Neural cell (in vitro differentiated cells): ENCODE results near the gene FAF2. TPM values are rescaled to one million over a fixed set of nuclear protein-coding genes. Genes with fewer than 3 reads are reported as not detected.

ENCODE experiments used
- H2AFZ ChIP-seq: fragments of 200-600, 300-800 bp; sonication (generic), shearing (Covaris generic); 2 replicates; pipeline ENCODE4 v1.6.0; 2014; ENCODE audit warnings: low read depth, mild to moderate bottlenecking, antibody characterized with exemption, low read length, moderate library complexity
- H3F3A ChIP-seq: fragments of 200-600 bp; shearing (Covaris generic); 2 replicates; pipeline ENCODE4 v1.6.1; 2016; ENCODE audit warnings: mild to moderate bottlenecking, moderate library complexity, mixed read lengths, antibody characterized with exemption, low read length; ENCODE audit not compliant: insufficient read depth, poor library complexity, severe bottlenecking
- H3K27ac ChIP-seq: fragments of 200-600, 300-800 bp; sonication (generic), shearing (Covaris generic); 2 replicates; pipeline ENCODE4 v1.5.1; 2014; ENCODE audit warnings: mild to moderate bottlenecking, low read length, moderate library complexity
- H3K27me3 ChIP-seq: fragments of 300-800, 200-600 bp; sonication (generic), shearing (Covaris generic); 2 replicates; pipeline ENCODE4 v1.6.0; 2014; ENCODE audit warnings: mild to moderate bottlenecking, low read depth, low read length, moderate library complexity; ENCODE audit not compliant: insufficient read depth
- H3K36me3 ChIP-seq: fragments of 300-800, 200-600 bp; sonication (generic), shearing (Covaris generic); 2 replicates; pipeline ENCODE4 v1.5.1; 2014; ENCODE audit warnings: mild to moderate bottlenecking, antibody characterized with exemption, low read length, moderate library complexity; ENCODE audit not compliant: insufficient read depth
- H3K4me2 ChIP-seq: fragments of 300-800, 200-600 bp; sonication (generic), shearing (Covaris generic); 2 replicates; pipeline ENCODE4 v1.6.0; 2014; ENCODE audit warnings: mild to moderate bottlenecking, low read length
- H3K4me3 ChIP-seq: fragments of 300-800, 200-600 bp; sonication (generic), shearing (Covaris generic); 2 replicates; pipeline ENCODE4 v1.5.1; 2014; ENCODE audit warnings: mild to moderate bottlenecking, low read length, moderate library complexity
- H3K79me2 ChIP-seq: fragments of 200-600 bp; shearing (Covaris generic); replicated peaks from 2 replicates; pipeline ENCODE4 v1.6.0; 2014; ENCODE audit warnings: mild to moderate bottlenecking, low read length, moderate library complexity; ENCODE audit not compliant: insufficient read depth
- H3K9ac ChIP-seq: fragments of 300-800, 200-600 bp; sonication (generic), shearing (Covaris generic); 2 replicates; pipeline ENCODE4 v1.6.1; 2016; ENCODE audit warnings: mild to moderate bottlenecking, low read length, mixed read lengths
- H3K9me2 ChIP-seq: fragments of 200-600 bp; shearing (Covaris generic); 2 replicates; pipeline ENCODE4 v1.6.1; 2016; ENCODE audit warnings: mild to moderate bottlenecking, low read length, mixed read lengths; ENCODE audit not compliant: insufficient read depth
- H3K9me3 ChIP-seq: fragments of 200-600, 300-800 bp; sonication (generic), shearing (Covaris generic); 2 replicates; pipeline ENCODE4 v1.6.1; 2016; ENCODE audit warnings: mild to moderate bottlenecking, mixed run types, low read length, moderate library complexity, mixed read lengths
- H4K20me1 ChIP-seq: fragments of 200-600 bp; shearing (Covaris generic); 2 replicates; pipeline ENCODE4 v1.6.1; 2016; ENCODE audit warnings: mild to moderate bottlenecking, mixed run types; ENCODE audit not compliant: insufficient read depth
- EP300 ChIP-seq: fragments of 450-650 bp; conservative IDR thresholded peaks from 2 replicates; pipeline ENCODE4 v1.6.1; 2014; ENCODE audit warnings: antibody characterized with exemption, mild to moderate bottlenecking, moderate library complexity; ENCODE audit not compliant: poor library complexity, severe bottlenecking
- EZH2 ChIP-seq: fragments of 200-600, 300-800 bp; shearing (Covaris generic), sonication (generic); IDR thresholded peaks from 2 replicates; pipeline ENCODE4 v1.6.1; 2014; ENCODE audit warnings: antibody characterized with exemption, low read length, borderline replicate concordance, mild to moderate bottlenecking; ENCODE audit not compliant: insufficient read depth, poor library complexity, severe bottlenecking
- MXI1 ChIP-seq: fragments of 450-650 bp; conservative IDR thresholded peaks from 2 replicates; pipeline ENCODE4 v1.6.1; 2014; ENCODE audit warnings: antibody characterized with exemption, mild to moderate bottlenecking; ENCODE audit not compliant: poor library complexity, severe bottlenecking
- POLR2AphosphoS5 ChIP-seq: IDR thresholded peaks from 2 replicates; pipeline ENCODE4 v1.6.1; 2012
- RAD21 ChIP-seq: fragments of 450-650 bp; conservative IDR thresholded peaks from 2 replicates; pipeline ENCODE4 v1.6.1; 2014; ENCODE audit warnings: antibody characterized with exemption, mild to moderate bottlenecking, moderate library complexity
- SMC3 ChIP-seq: fragments of 450-650 bp; conservative IDR thresholded peaks from 2 replicates; pipeline ENCODE4 v1.6.1; 2014; ENCODE audit warnings: antibody characterized with exemption, mild to moderate bottlenecking, moderate library complexity; ENCODE audit not compliant: poor library complexity
- TAF1 ChIP-seq: IDR thresholded peaks from 2 replicates; pipeline ENCODE4 v1.6.1; 2012; ENCODE audit warnings: low read depth
- polyA plus RNA-seq: library from polyadenylated mRNA; depleted of rRNA; stranded (reverse); fragments of >200 nt; gene quantifications from 2 replicates; pipeline ENCODE4 v1.2.3, GENCODE V29; 2014
- TF ChIP-seq, protein P1 (sequence below): IDR thresholded peaks from 2 replicates; pipeline ENCODE4 v1.6.1; 2012; ENCODE audit warnings: borderline replicate concordance
- TF ChIP-seq, protein P2 (sequence below): fragments of 450-650 bp; IDR thresholded peaks from 2 replicates; pipeline ENCODE4 v1.5.1; 2014; ENCODE audit warnings: antibody characterized with exemption, mild to moderate bottlenecking, moderate library complexity; ENCODE audit not compliant: poor library complexity, severe bottlenecking

Gene FAF2
- polyA plus RNA-seq, 1 donor from 2014 or later = 30.8 TPM

DNA sequence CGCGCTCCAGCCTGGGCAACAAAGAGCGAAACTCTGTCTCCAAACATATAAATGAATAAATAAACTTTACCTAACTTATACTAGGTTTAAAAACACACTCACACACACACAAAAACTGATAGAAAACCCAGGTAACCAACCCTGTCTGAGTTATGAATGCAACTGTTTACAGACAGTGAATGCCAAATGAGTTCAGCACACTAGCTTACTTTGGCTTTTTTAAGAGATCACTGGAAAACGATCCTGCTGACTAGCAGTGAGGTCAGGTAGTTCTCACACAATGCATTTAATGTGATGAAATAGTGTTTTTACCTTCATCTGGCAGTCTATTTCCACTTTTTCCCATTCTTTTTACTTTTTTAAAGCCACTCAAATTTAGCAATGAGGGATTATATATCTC, 22.4 kb downstream of the FAF2 start:
- Histone ChIP-seq H3K9ac (no peak overlapping the region), H3K9me3 (no peaks in the 10 kb centered on the region), H3K79me2 (no peaks in the 10 kb centered on the region), H3F3A (no peaks in the 10 kb centered on the region), H4K20me1 (no peaks in the 10 kb centered on the region), H3K4me3 (no peak overlapping the region), H3K27ac (no peak overlapping the region), H3K4me2 (no peak overlapping the region), H3K27me3 (no peaks in the 10 kb centered on the region), H2AFZ (no peak overlapping the region), H3K9me2 (no peaks in the 10 kb centered on the region), H3K36me3 (no peaks in the 10 kb centered on the region)
- TF ChIP-seq SMC3 (no peak), EP300 (no peak), MXI1 (no peak), TAF1 (no peak), RAD21 (no peak), EZH2 (no peak), POLR2AphosphoS5 (no peak)
- TF ChIP-seq, protein P1, sequence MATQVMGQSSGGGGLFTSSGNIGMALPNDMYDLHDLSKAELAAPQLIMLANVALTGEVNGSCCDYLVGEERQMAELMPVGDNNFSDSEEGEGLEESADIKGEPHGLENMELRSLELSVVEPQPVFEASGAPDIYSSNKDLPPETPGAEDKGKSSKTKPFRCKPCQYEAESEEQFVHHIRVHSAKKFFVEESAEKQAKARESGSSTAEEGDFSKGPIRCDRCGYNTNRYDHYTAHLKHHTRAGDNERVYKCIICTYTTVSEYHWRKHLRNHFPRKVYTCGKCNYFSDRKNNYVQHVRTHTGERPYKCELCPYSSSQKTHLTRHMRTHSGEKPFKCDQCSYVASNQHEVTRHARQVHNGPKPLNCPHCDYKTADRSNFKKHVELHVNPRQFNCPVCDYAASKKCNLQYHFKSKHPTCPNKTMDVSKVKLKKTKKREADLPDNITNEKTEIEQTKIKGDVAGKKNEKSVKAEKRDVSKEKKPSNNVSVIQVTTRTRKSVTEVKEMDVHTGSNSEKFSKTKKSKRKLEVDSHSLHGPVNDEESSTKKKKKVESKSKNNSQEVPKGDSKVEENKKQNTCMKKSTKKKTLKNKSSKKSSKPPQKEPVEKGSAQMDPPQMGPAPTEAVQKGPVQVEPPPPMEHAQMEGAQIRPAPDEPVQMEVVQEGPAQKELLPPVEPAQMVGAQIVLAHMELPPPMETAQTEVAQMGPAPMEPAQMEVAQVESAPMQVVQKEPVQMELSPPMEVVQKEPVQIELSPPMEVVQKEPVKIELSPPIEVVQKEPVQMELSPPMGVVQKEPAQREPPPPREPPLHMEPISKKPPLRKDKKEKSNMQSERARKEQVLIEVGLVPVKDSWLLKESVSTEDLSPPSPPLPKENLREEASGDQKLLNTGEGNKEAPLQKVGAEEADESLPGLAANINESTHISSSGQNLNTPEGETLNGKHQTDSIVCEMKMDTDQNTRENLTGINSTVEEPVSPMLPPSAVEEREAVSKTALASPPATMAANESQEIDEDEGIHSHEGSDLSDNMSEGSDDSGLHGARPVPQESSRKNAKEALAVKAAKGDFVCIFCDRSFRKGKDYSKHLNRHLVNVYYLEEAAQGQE = no peak
- TF ChIP-seq, protein P2, sequence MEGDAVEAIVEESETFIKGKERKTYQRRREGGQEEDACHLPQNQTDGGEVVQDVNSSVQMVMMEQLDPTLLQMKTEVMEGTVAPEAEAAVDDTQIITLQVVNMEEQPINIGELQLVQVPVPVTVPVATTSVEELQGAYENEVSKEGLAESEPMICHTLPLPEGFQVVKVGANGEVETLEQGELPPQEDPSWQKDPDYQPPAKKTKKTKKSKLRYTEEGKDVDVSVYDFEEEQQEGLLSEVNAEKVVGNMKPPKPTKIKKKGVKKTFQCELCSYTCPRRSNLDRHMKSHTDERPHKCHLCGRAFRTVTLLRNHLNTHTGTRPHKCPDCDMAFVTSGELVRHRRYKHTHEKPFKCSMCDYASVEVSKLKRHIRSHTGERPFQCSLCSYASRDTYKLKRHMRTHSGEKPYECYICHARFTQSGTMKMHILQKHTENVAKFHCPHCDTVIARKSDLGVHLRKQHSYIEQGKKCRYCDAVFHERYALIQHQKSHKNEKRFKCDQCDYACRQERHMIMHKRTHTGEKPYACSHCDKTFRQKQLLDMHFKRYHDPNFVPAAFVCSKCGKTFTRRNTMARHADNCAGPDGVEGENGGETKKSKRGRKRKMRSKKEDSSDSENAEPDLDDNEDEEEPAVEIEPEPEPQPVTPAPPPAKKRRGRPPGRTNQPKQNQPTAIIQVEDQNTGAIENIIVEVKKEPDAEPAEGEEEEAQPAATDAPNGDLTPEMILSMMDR = no peak

DNA sequence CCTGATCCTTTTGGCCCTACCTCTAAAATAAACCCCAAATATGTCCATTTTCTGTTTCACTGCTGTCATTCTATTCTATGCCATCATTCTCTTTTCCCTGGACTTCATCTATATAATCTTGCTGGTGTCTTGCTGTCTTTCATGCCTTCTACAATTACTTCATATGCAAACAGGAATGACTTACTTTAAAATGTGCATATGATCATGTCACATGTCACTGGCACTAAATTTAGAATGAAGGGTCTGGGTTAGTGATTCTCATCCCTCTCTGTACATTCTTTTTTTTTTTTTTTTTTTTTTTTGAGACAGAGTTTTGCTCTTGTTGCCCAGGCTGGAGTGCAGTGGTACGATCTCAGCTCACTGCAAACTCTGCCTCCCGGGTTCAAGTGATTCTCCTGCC, 22.9 kb downstream of the FAF2 start:
- H3K9me2 ChIP-seq = no peaks in the 10 kb centered on the region
- TF ChIP-seq EZH2 (no peak), EP300 (no peak), RAD21 (no peak), TAF1 (no peak), SMC3 (no peak), POLR2AphosphoS5 (no peak)
- H3K9ac ChIP-seq = no peak overlapping the region
- no peaks in the 10 kb centered on the region for H3K79me2 ChIP-seq
- H3K9me3 ChIP-seq = no peaks in the 10 kb centered on the region
- H3K27me3 ChIP-seq = no peaks in the 10 kb centered on the region
- H3K4me2 ChIP-seq = no peak overlapping the region
- H4K20me1 ChIP-seq = no peaks in the 10 kb centered on the region
- no peaks in the 10 kb centered on the region for H3F3A ChIP-seq
- no peak overlapping the region for H2AFZ ChIP-seq
- no peak overlapping the region for H3K4me3 ChIP-seq
- H3K27ac ChIP-seq = no peak overlapping the region
- H3K36me3 ChIP-seq = no peaks in the 10 kb centered on the region
